Mesenteric fat pad (tissue), 1 donor: ENCODE measurements around the gene PRKACA. TPM values are rescaled to one million over a fixed set of nuclear protein-coding genes. Genes with fewer than 3 reads are reported as not detected.

Experiments
- DNase-seq: peaks from one replicate; pipeline ENCODE4 v3.0.0-alpha.2; 2020; ENCODE audit warnings: low spot score
- total RNA-seq: library from RNA; stranded (reverse); fragmentation: NEBNext Ultra II Directional; extraction: Animal tissue kit (Norgen Biotek cat#: 25700); gene quantifications from one replicate; pipeline ENCODE4 v1.2.1, GENCODE V29; 2021
- donor health status: DM: yes; HTN: yes; CAD: no.

Gene PRKACA
- total RNA-seq, 1 donor from 2014 or later = 160 TPM

DNA sequence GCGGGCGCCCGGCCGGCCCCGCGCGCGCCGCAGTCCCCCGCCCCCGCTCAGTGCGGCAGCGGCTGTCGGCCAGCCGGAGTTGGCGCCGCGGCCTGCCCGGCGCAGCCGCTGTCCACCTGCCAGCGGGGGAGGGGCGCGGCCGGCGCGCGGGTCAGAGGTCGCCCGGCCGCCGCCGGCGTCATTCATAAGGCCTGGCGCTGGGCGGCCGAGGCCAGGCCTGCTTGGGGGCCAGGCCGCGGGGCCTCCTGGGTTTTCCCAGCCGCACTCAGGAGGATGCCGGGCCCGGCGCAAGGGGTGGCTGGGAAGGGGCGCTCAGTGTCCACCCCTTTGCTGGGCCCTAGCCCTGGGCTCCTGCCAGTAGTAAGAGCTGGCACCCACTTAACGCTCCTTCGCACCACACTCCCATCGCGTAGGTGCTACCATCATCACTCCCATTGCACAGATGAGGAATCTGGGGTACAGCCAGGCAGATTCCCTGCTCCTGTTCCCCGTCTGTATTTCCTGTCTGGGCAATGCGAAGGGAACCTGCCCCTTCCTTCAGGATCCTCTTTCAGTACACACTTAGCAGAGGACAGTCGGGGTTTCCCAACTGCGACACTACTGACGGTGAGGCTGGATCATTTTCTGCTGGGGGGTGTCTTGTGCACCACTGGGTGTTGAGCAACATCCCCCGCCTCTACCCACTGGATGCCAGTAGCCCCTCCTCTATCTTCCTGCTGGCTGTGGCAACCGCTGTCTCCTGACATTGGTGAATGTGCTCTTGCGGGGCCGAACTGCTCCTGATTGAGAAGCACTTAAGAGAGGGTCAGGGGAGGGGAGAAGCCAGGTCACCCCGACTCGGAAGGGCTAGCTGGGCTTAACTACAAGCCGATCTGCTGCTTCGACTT lies 846 bp upstream of the PRKACA start:
- peak; percentile 94 for DNase-seq

DNA sequence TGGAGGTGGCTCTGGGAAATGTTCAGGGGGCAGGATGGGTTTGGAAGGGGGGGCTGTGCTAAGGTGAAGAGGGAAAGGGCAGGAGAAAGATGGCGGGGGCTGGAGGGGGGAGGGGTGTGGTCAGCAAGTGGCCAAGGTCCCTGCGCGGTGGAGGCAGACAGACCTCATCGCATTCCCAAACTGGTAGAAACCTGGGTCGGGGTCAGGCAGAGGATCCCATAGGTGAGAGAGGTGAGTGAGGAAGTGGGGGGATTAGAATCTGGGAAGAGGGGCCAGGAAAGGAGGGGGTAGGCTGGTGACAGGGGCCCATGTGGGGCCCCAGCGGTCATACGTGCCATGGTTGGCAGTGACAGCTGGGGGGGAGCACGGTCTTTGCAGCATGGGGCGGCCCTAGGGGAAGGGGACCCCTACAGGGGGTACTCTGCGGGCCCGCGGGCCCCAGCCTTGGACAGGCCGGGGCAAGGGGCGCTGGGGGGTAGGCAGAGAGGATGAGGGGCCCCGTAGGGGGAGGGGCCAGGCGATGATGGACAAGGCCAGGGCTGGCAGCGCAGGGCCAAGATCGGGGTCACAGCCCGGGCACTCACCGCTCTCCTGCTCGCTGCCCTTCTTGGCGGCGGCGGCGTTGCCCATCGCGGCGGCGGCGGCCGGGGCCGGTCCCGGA lies 514 bp downstream of the PRKACA start:
- DNase-seq = no peak

GRCh38 chr19:14116525-14116917 lies 1.0 kb downstream of the PRKACA start:
- no peak for DNase-seq

DNA sequence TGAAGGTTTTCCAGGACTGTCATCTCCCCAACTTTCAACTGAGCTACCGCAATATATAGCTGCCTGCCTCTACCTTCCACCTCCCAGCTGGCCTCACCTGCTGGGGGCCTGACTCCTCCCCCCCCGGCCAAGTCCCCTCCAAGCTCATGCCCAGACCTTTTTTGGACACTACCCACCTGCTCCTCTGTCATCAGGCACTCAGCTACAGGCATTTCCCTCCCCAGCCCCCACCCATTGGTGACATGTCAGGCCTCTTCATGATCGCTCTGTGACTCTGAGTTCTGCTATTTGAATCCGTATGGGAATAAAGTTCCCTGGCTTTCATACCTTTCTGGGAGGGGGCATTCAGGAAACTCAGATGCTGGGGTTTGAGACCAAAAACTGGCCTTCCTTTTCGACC lies 1.8 kb downstream of the PRKACA start:
- no peak for DNase-seq

- no peak for DNase-seq
These were observed 2.7 kb downstream of the PRKACA start for GRCh38 chr19:14114854-14115253.

- DNase-seq = no peak
These were observed 3.1 kb downstream of the PRKACA start for GRCh38 chr19:14114439-14114838.

- DNase-seq = no peak
These were observed 3.7 kb downstream of the PRKACA start for GRCh38 chr19:14113762-14114414.

DNA sequence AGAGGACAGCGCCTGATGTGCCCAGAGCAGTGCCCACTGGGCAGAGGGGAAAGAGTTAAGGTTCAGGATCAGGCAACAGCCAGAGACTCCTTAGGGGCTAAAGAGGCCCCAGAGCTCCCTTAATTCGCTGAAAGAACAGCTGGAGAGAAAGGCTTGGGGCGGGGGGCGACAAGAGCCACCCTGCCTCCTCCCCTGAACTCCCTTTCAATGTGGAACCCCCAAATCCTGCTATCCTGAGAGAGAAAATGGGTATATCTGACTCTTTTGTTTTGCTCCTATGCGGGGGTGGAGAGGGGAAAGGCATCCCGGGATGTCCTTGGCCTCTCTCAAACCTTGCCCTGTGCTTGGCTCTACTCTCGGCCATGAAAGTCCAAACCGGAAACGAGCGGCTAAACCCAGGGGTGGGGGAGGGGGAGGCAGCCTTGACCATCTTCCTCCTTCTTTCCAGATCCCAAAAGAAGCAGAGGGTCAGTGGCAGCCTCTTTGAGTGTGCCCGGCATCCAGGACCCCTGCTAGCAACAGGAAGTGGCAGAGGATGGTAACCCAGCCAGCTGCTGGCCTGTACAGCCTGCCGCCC lies 4.7 kb downstream of the PRKACA start:
- DNase-seq = no peak

GRCh38 chr19:14112051-14112808 lies 5.3 kb downstream of the PRKACA start:
- DNase-seq = no peak

DNA sequence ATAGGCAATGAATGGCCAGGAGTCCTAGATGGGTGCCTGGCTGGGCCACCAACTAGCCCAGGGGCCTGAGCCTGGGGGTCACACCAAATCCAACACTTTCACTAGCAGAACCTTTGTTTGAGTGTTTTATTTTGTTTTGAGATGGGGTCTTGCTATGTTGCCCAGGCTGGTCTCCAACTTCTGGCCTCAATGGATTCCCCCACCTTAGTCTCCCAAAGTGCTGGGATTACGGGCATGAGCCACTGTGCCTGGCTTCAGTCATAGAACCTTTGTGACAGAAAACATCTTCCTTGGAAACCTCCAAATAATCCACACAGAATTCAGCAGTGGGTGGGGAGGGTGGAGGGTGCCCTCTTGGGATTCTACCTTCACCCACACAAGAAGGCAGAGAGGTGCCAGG lies 6.1 kb downstream of the PRKACA start:
- no peak for DNase-seq

DNA sequence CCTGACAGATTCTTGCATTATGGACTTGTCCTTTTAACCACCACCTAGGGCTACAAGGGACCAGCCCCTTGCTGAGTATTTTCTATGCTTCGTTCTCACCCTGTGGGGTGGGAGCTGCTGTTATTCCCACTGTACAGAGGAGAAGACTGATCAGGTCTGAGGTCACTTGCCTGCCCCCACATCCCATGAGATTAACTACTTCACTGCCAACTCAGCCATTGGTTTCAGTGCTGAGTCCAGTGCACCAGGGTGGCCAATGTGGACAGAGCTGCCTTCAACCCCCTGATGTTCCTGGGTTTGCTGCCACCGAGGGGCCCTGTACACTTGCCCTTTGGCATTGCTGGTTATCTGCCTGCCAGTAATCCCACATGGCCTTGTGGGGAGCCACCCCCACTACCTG lies 6.9 kb downstream of the PRKACA start:
- DNase-seq = no peak

DNA sequence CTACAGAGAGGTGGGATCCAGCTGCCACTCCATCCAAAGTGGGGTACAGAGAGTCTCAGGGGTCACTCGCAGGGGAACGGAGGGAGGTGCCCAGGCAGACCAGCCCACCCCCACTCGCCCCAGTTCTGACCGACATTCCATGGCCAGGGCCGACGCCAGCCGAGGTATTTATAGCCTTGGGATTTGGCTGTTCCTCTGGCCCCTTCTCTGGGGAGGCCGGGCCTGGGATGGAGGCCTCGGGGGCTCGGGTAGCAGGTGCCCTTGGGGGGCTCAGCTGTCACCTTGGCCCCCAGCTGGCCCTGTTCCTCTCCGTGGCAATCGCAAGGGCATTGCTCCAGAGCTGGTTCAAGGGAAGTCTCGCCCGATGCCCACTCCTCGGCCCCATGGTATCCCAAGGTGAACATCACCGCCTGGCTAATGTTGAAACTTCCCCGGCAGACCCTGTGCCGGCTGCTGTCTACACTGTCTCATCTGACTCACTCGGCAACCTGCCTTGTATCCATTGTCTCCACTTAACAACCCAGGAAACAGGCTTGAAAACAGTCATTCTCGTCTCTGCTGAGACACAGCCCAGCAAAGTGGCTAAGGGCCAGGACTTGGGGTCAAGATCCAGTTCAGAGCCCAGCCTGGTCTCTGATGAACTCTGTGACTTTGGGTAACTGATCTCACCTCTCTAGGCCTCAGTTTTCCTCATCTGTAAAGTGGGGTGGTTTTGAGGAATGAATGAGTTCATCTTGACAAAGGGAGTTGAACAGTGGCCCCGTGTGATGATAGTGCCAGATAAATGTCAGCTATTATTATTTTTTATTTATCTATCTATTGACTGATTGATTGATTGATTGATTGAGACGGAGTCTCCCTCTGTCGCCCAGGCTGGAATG lies 9.7 kb downstream of the PRKACA start:
- no peak for DNase-seq

DNA sequence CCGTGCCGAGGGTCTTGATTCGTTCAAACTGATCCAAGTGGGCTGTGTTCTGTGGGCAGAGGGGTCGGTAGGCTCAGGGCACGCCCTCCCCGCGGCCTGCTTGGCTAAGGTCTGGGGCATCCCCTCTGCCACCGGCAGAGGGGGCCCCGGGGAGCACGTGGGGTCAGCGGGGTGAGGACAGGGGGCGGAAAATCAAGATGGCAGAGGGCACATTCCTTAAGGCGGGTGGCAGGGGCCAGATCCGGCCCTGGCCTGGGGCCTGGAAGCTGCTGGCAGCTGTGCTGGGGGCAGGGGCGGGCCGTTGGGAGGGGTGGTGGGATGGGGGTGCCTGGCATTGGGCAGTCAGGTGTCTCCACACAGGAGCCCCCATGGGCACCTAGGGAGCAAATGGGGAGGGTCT lies 10.7 kb downstream of the PRKACA start:
- no peak for DNase-seq

GRCh38 chr19:14105680-14106079 lies 11.9 kb downstream of the PRKACA start:
- DNase-seq = no peak

GRCh38 chr19:14103310-14103709 lies 14.3 kb downstream of the PRKACA start:
- DNase-seq = no peak

- DNase-seq = no peak
These were observed 14.8 kb downstream of the PRKACA start for GRCh38 chr19:14102756-14103155.

GRCh38 chr19:14102102-14102696 lies 15.4 kb downstream of the PRKACA start:
- no peak for DNase-seq

- DNase-seq = no peak
These were observed 16.5 kb downstream of the PRKACA start for GRCh38 chr19:14101003-14101545.

DNA sequence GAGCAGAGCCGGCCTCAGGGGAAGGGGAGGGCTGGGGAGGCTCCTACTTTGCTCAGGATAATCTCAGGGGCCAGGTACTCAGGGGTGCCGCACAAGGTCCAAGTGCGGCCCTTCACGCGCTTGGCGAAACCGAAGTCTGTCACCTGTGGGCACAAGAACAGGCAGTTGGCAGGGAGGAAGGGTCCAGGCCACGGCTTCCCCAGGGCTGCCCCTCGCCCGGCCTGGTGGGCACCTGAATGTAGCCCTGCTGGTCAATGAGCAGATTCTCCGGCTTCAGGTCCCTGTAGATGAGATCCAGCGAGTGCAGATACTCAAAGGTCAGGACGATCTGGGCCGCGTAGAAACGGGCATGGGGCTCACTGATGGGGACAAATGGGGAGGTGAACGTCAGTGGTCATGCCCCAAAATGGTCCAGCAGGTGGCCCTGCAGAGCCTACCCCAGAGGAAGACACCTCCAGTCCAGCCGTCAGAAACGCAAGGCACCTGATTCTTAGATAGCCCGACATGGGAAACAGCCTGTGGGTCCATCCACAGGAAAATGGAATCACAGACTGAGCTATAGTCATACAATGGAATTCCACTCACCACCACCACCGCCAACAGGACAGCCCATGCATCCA lies 19.9 kb downstream of the PRKACA start:
- DNase-seq = no peak
